Panc1 (cell line): Measurements from ENCODE around the gene IP6K2. TPM values are rescaled to one million over a fixed set of nuclear protein-coding genes. Genes with fewer than 3 reads are reported as not detected.

ENCODE experiments used
- ATAC-seq: fragments of 200-7000 bp; cut with Tn5 transposase; 2 replicates; pipeline ENCODE4 v1.9.1; 2020; ENCODE audit warnings: mild to moderate bottlenecking, moderate library complexity
- BruUV-seq: library from RNA; stranded (reverse); fragments of 400-500 nt; replicated peaks from 2 replicates; lab custom pipeline; 2021; lab: Mats Ljungman, UMichigan
- CTCF ChIA-PET: fragments of 300-600 bp; sonication (Branson Sonifier 250); formaldehyde crosslinking; loops from one replicate; lab custom pipeline; 2022; ENCODE audit warnings: antibody characterized with exemption; lab: Charles Lee
- POLR2A ChIA-PET: fragments of 300-600 bp; sonication (Branson Sonifier 250); formaldehyde crosslinking; loops from one replicate; lab custom pipeline; 2022; ENCODE audit warnings: antibody characterized with exemption; lab: Charles Lee
- DNase-seq: peaks from one replicate; pipeline ENCODE4 v3.0.0-alpha.2; 2010; ENCODE audit warnings: low read depth, low spot score
- H3K27ac ChIP-seq: 2 replicates; pipeline ENCODE4 v1.5.1; 2011; ENCODE audit warnings: mild to moderate bottlenecking, low read length, inconsistent platforms
- H3K27me3 ChIP-seq: fragments of 200-500 bp; sonication (Bioruptor generic); 2 replicates; pipeline ENCODE4 v1.6.0; 2014; ENCODE audit warnings: low read length, inconsistent platforms; ENCODE audit not compliant: control insufficient read depth, insufficient read depth
- H3K36me3 ChIP-seq: fragments of 200-500 bp; sonication (Bioruptor generic); 2 replicates; pipeline ENCODE4 v1.5.1; 2014; ENCODE audit warnings: inconsistent platforms, mild to moderate bottlenecking, low read length, moderate library complexity; ENCODE audit not compliant: control insufficient read depth, insufficient read depth
- H3K4me1 ChIP-seq: 2 replicates; pipeline ENCODE4 v1.5.1; 2011; ENCODE audit warnings: inconsistent platforms, mild to moderate bottlenecking, low read length, moderate library complexity; ENCODE audit not compliant: control insufficient read depth, insufficient read depth
- H3K4me3 ChIP-seq, 2 experiments: 2 replicates each; pipeline ENCODE4 v1.5.1; 2011 to 2012; ENCODE audit warnings: low read depth in 2 of 2, low read length in 2 of 2, mild to moderate bottlenecking in 2 of 2, inconsistent platforms in 1 of 2, moderate library complexity in 1 of 2
- H3K9me3 ChIP-seq: fragments of 200-500 bp; sonication (Bioruptor generic); 2 replicates; pipeline ENCODE4 v1.5.1; 2014; ENCODE audit warnings: low read depth, mild to moderate bottlenecking, inconsistent platforms, low read length, moderate library complexity; ENCODE audit not compliant: control insufficient read depth, insufficient read depth
- POLR2AphosphoS5 ChIP-seq: IDR thresholded peaks from 2 replicates; pipeline ENCODE4 v1.6.1; 2012; ENCODE audit warnings: mild to moderate bottlenecking, low read depth, low read length, moderate library complexity
- SIN3A ChIP-seq: IDR thresholded peaks from 2 replicates; pipeline ENCODE4 v1.6.1; 2012; ENCODE audit warnings: low read depth, mild to moderate bottlenecking, low read length, moderate library complexity, borderline replicate concordance; ENCODE audit not compliant: insufficient read depth
- TCF7L2 ChIP-seq: IDR thresholded peaks from 2 replicates; pipeline ENCODE4 v1.6.1; 2011; ENCODE audit warnings: mild to moderate bottlenecking, low read depth, low read length, inconsistent platforms
- in situ Hi-C: cut with HindIII; loops from 2 replicates; pipeline ENCODE4 v1.10.0; 2016; ENCODE audit warnings: low sequenced_read_pairs, low pct_unique_long_range_greater_than_20kb
- intact Hi-C: fragments of 100-400 bp; cut with micrococcal nuclease; formaldehyde crosslinking; loops from one replicate; pipeline ENCODE4 v1.10.0; 2022; ENCODE audit not compliant: unreplicated experiment
- total RNA-seq: library from RNA; stranded (reverse); gene quantifications from one replicate; pipeline ENCODE4 v1.2.1, GENCODE V29; 2021; ENCODE audit not compliant: unreplicated experiment
- TF ChIP-seq, protein P1 (sequence below): fragments of 450-650 bp; IDR thresholded peaks from 2 replicates; pipeline ENCODE4 v1.5.1; 2017; ENCODE audit warnings: mild to moderate bottlenecking
- TF ChIP-seq, protein P2 (sequence below), 2 experiments: IDR thresholded peaks; 2 replicates each; pipeline ENCODE4 v1.6.1; 2011 to 2012; ENCODE audit warnings: low read depth in 2 of 2, control low read depth in 1 of 2, low read length in 1 of 2, mild to moderate bottlenecking in 1 of 2, moderate library complexity in 1 of 2; ENCODE audit not compliant: insufficient read depth in 1 of 2

The IP6K2 gene
- total RNA-seq, 1 experiment from 2014 or later: 50.2 TPM

DNA sequence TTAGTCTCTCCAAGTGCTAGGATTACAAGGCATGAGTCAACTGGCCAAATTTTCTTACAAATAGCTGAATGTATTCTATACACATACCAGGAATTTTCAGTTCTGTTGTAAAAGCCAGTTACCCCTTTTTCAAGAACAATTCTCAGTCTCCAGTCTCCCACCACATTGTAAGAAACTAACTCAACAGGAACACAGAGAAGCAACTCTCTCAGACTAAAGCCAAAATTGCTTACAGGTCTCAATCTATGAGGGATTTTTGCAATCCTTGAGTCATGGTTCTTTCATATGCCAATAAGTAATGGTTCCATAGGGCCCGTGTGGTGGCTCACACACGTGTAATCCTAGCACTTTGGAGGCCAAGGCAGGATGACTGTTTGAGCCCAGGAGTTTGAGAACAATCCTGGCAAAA, 8.5 kb downstream of the IP6K2 start:
- no peak for ATAC-seq
- BruUV-seq: no TSS peak
- Histone ChIP-seq H3K27me3 (no peaks in the 10 kb centered on the region), H3K27ac (no peak overlapping the region), H3K4me1 (peaks cover 3% of the 10 kb centered on the region), H3K9me3 (no peaks in the 10 kb centered on the region), H3K4me3 (no peak overlapping the region), H3K36me3 (peaks cover 8% of the 10 kb centered on the region; the same call in 1 of the 2 replicates)
- no peak for TF ChIP-seq SIN3A
- intact Hi-C loops (no loop called here), in situ Hi-C loops (no loop called here)
- ChIA-PET POLR2A (interaction anchor here (0.6 kb wide), 1 partner anchor 378 kb away, joined by 3 read pairs; no protein-coding TSS in a partner anchor), CTCF (interaction anchor here (0.6 kb wide), 1 partner anchor 22 kb away, joined by 16 read pairs; no protein-coding TSS in a partner anchor)
- no peak for DNase-seq

- ATAC-seq (no peak), DNase-seq (no peak)
- peaks cover 3% of the 10 kb centered on the region; the same call in 1 of the 2 replicates for H3K4me1 ChIP-seq
- H3K27ac ChIP-seq: no peak overlapping the region
- CTCF ChIA-PET: no interaction called here
- H3K36me3 ChIP-seq: peaks cover 8% of the 10 kb centered on the region; the same call in 1 of the 2 replicates
- intact Hi-C loops: no loop called here
- no peaks in the 10 kb centered on the region for H3K27me3 ChIP-seq
- TF ChIP-seq, protein P1, sequence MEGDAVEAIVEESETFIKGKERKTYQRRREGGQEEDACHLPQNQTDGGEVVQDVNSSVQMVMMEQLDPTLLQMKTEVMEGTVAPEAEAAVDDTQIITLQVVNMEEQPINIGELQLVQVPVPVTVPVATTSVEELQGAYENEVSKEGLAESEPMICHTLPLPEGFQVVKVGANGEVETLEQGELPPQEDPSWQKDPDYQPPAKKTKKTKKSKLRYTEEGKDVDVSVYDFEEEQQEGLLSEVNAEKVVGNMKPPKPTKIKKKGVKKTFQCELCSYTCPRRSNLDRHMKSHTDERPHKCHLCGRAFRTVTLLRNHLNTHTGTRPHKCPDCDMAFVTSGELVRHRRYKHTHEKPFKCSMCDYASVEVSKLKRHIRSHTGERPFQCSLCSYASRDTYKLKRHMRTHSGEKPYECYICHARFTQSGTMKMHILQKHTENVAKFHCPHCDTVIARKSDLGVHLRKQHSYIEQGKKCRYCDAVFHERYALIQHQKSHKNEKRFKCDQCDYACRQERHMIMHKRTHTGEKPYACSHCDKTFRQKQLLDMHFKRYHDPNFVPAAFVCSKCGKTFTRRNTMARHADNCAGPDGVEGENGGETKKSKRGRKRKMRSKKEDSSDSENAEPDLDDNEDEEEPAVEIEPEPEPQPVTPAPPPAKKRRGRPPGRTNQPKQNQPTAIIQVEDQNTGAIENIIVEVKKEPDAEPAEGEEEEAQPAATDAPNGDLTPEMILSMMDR: no peak
- TF ChIP-seq POLR2AphosphoS5: no peak
- TF ChIP-seq SIN3A: no peak
- TF ChIP-seq TCF7L2: no peak
- TF ChIP-seq, protein P2, sequence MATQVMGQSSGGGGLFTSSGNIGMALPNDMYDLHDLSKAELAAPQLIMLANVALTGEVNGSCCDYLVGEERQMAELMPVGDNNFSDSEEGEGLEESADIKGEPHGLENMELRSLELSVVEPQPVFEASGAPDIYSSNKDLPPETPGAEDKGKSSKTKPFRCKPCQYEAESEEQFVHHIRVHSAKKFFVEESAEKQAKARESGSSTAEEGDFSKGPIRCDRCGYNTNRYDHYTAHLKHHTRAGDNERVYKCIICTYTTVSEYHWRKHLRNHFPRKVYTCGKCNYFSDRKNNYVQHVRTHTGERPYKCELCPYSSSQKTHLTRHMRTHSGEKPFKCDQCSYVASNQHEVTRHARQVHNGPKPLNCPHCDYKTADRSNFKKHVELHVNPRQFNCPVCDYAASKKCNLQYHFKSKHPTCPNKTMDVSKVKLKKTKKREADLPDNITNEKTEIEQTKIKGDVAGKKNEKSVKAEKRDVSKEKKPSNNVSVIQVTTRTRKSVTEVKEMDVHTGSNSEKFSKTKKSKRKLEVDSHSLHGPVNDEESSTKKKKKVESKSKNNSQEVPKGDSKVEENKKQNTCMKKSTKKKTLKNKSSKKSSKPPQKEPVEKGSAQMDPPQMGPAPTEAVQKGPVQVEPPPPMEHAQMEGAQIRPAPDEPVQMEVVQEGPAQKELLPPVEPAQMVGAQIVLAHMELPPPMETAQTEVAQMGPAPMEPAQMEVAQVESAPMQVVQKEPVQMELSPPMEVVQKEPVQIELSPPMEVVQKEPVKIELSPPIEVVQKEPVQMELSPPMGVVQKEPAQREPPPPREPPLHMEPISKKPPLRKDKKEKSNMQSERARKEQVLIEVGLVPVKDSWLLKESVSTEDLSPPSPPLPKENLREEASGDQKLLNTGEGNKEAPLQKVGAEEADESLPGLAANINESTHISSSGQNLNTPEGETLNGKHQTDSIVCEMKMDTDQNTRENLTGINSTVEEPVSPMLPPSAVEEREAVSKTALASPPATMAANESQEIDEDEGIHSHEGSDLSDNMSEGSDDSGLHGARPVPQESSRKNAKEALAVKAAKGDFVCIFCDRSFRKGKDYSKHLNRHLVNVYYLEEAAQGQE (IDR thresholded peaks at IDR 0.05; ENCODE audit: insufficient read depth in 1 of 2, low read depth in 2 of 2, low read length in 1 of 2): no peak
- H3K9me3 ChIP-seq: no peaks in the 10 kb centered on the region
- H3K4me3 ChIP-seq: no peak overlapping the region
- no TSS peak for BruUV-seq
- in situ Hi-C loops: no loop called here
- POLR2A ChIA-PET: interaction anchor here (0.5 kb wide), 1 partner anchor 231 kb away, joined by 3 read pairs; no protein-coding TSS in a partner anchor
Measured at GRCh38 chr3:48707157-48707556, 9.9 kb downstream of the IP6K2 start.

- intact Hi-C loops (no loop called here), in situ Hi-C loops (no loop called here)
- no TSS peak for BruUV-seq
- Histone ChIP-seq H3K9me3 (no peaks in the 10 kb centered on the region), H3K27me3 (no peaks in the 10 kb centered on the region), H3K27ac (no peak overlapping the region), H3K4me1 (no peaks in the 10 kb centered on the region), H3K4me3 (no peak overlapping the region), H3K36me3 (peaks cover 6% of the 10 kb centered on the region)
- ChIA-PET POLR2A (no interaction called here), CTCF (no interaction called here)
- DNase-seq (no peak), ATAC-seq (no peak)
- no peak for TF ChIP-seq TCF7L2
- TF ChIP-seq SIN3A: no peak
- TF ChIP-seq, protein P2 (IDR thresholded peaks at IDR 0.05; ENCODE audit: insufficient read depth in 1 of 2, low read depth in 2 of 2, low read length in 1 of 2): no peak
- TF ChIP-seq, protein P1: no peak
- no peak for TF ChIP-seq POLR2AphosphoS5
Measured at GRCh38 chr3:48702320-48702920, 14.6 kb downstream of the IP6K2 start.
